Colonic mucosa (tissue), 4 donors: ENCODE data around the gene TSSK1B. TPM values are rescaled to one million over a fixed set of nuclear protein-coding genes. Genes with fewer than 3 reads are reported as not detected.

Experiments
- DNase-seq: peaks from one replicate; pipeline ENCODE4 v3.0.0-alpha.2; 2020
- H3K27ac ChIP-seq: fragments of 200-600 bp; one replicate; pipeline ENCODE4 v1.8.0; 2021
- H3K27me3 ChIP-seq: fragments of 200-600 bp; one replicate; pipeline ENCODE4 v1.8.0; 2021
- H3K36me3 ChIP-seq: fragments of 200-600 bp; one replicate; pipeline ENCODE4 v1.8.0; 2021
- H3K4me1 ChIP-seq: fragments of 200-600 bp; one replicate; pipeline ENCODE4 v1.8.0; 2021; ENCODE audit warnings: mild to moderate bottlenecking
- H3K4me3 ChIP-seq: fragments of 200-600 bp; one replicate; pipeline ENCODE4 v1.8.0; 2021
- H3K9ac ChIP-seq, 2 donors: one replicate each; pipeline ENCODE4 v1.7.0; 2013; ENCODE audit warnings: control low read depth in 2 of 2, low read depth in 2 of 2, low read length in 2 of 2
- H3K9me3 ChIP-seq: fragments of 200-600 bp; one replicate; pipeline ENCODE4 v1.8.0; 2021
- intact Hi-C: fragments of 100-400 bp; cut with DNase I; formaldehyde crosslinking; loops from one replicate; pipeline ENCODE4 v1.14.1; 2022
- total RNA-seq, 2 donors: library from RNA; stranded (reverse); fragmentation: NEBNext Ultra II Directional in 1 of 2; extraction: Animal tissue kit (Norgen Biotek cat#: 25700) in 1 of 2; gene quantifications; one replicate each; pipeline ENCODE4 v1.2.1, GENCODE V29; 2021
- TF ChIP-seq, protein P1 (sequence below): fragments of 200-600 bp; IDR thresholded peaks from one replicate; pipeline ENCODE4 v1.8.0; 2022; ENCODE audit warnings: antibody characterized with exemption, mild to moderate bottlenecking
- donor health status: healthy.
- donor health status: DM: no; HTN: no; CAD: no.
- donor health status: DM: no; HTN: no; CAD: no.

Gene TSSK1B
- total RNA-seq, 2 donors from 2014 or later: not detected

DNA sequence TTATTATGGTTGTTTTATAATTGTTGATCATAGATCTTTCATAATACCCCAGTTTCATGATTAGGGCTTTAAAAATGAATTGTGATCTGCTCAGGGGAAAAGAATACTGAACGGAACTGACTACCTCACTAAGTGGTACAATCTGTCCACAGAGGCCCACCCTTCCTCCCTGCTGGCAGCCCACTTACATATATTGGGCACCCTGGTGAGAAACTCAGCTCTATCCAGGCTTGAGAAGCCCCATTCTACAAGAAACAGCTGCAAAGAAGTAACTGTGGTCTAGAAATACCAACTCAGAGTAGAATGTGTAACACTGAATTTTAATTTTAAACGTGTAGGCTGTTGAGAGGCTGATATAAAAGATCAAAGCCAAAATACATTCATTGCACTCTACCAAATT, 46.9 kb downstream of the TSSK1B start:
- Histone ChIP-seq H3K4me3 (no peak overlapping the region), H3K27ac (no peak overlapping the region), H3K27me3 (no peaks in the 10 kb centered on the region), H3K9ac (no peak overlapping the region), H3K4me1 (no peaks in the 10 kb centered on the region), H3K9me3 (no peaks in the 10 kb centered on the region), H3K36me3 (no peaks in the 10 kb centered on the region)
- intact Hi-C loops: no loop called here
- DNase-seq: no peak
- TF ChIP-seq, protein P1, sequence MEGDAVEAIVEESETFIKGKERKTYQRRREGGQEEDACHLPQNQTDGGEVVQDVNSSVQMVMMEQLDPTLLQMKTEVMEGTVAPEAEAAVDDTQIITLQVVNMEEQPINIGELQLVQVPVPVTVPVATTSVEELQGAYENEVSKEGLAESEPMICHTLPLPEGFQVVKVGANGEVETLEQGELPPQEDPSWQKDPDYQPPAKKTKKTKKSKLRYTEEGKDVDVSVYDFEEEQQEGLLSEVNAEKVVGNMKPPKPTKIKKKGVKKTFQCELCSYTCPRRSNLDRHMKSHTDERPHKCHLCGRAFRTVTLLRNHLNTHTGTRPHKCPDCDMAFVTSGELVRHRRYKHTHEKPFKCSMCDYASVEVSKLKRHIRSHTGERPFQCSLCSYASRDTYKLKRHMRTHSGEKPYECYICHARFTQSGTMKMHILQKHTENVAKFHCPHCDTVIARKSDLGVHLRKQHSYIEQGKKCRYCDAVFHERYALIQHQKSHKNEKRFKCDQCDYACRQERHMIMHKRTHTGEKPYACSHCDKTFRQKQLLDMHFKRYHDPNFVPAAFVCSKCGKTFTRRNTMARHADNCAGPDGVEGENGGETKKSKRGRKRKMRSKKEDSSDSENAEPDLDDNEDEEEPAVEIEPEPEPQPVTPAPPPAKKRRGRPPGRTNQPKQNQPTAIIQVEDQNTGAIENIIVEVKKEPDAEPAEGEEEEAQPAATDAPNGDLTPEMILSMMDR: no peak

DNA sequence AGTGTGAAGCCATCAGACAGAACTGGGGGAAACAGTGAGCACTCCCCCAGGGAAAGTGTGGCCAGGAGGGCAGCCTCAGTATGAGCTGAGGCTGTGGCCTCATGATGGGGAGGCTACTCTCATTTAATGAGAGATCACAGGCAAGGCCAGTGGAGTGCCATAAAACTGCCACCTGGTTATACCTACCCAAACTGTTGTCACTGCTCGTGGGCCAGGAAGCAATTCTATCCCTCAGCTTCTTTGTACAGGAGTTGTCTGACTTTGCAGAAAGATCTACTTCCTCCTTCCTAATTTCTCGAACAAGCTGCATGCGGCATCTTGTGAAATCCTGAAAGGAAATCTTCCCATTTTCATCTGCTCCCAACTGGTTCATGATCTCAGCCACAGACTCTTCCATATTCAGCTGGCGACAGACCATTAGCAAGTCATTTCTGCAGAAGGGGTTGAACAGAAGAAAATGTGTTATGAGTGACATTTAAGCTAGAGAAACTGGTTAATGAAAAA, 50.0 kb downstream of the TSSK1B start:
- intact Hi-C loops: loop anchor here (5.0 kb wide), 1 partner anchor 127 kb away; the partner anchor contains the start of gene YTHDC2
- Histone ChIP-seq H3K9me3 (no peaks in the 10 kb centered on the region), H3K4me1 (no peaks in the 10 kb centered on the region), H3K36me3 (no peaks in the 10 kb centered on the region), H3K27me3 (no peaks in the 10 kb centered on the region), H3K27ac (no peak overlapping the region), H3K4me3 (no peak overlapping the region), H3K9ac (no peak overlapping the region)
- TF ChIP-seq, protein P1: no peak
- DNase-seq: no peak

DNA sequence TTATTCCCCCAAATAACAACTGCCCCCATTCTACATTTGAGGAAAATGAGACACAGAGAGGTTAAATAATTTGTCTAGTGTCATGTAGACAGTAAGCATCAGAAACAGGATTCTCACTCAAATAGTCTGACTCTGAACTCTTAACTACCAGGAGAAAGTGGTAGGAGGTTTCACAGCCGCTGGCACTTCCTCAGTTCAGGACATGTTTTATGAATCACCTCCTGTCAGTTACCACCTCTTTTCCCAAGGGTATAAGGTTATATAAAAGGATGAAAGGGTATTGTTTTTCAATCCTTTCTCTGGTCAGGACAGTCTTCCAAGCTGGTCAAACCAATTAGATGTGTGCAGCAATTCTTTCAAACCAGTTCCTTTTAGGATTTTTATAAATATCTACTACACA, 52.1 kb downstream of the TSSK1B start:
- Histone ChIP-seq H3K9ac (no peak overlapping the region), H3K27me3 (no peaks in the 10 kb centered on the region), H3K4me1 (no peaks in the 10 kb centered on the region), H3K27ac (no peak overlapping the region), H3K4me3 (no peak overlapping the region), H3K9me3 (no peaks in the 10 kb centered on the region), H3K36me3 (no peaks in the 10 kb centered on the region)
- no peak for DNase-seq
- intact Hi-C loops: loop anchor here (5.0 kb wide), 1 partner anchor 130 kb away; the partner anchor contains the start of gene YTHDC2
- TF ChIP-seq, protein P1: no peak

Other genes starting within 250 kb of the TSSK1B start
- gene MCC, start 53.5 kb upstream of the TSSK1B start, total RNA-seq: 1 to 10 TPM; 1.9 to 3.1 TPM
- 10 to 100 TPM; 22.6 to 22.8 TPM for gene YTHDC2, start 78.7 kb upstream of the TSSK1B start, total RNA-seq